PC-3 (cell line): Measurements from ENCODE around the gene RUVBL2.

Source experiments
- EZH2 ChIP-seq: fragments of 300-600 bp; sonication (generic); IDR thresholded peaks from one replicate; pipeline ENCODE4 v1.6.1; 2017; ENCODE audit warnings: antibody characterized with exemption, mild to moderate bottlenecking, low read length; ENCODE audit not compliant: unreplicated experiment
- EZH2phosphoT487 ChIP-seq: fragments of 300-600 bp; sonication (generic); IDR thresholded peaks from 2 replicates; pipeline ENCODE4 v1.6.1; 2018; ENCODE audit warnings: mild to moderate bottlenecking, antibody characterized with exemption, low read length, borderline replicate concordance
- TF ChIP-seq, protein P1 (sequence below): fragments of 300-600 bp; sonication (generic); conservative IDR thresholded peaks from 2 replicates; pipeline ENCODE4 v1.5.1; 2017; ENCODE audit warnings: antibody characterized with exemption, low read depth, mild to moderate bottlenecking, low read length

DNA sequence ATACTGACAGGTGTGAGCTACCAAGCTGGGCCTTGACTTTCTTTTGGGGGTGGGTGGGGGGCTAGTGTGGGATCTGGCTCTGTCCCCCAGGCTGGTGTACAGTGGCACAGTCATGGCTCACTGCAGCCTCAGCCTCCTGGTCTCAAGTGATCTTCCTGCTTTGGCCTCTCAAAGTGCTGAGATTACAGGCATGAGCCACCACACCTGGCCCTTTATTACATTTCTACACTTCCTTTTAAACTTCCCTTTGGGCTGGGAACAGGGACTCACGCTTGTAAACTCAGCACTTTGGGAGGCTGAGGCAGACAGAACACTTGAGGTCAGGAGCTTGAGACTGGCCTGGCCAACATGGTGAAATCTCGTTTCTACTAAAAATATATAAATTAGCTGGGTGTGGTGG lies 16.6 kb upstream of the RUVBL2 start:
- TF ChIP-seq, protein P1, sequence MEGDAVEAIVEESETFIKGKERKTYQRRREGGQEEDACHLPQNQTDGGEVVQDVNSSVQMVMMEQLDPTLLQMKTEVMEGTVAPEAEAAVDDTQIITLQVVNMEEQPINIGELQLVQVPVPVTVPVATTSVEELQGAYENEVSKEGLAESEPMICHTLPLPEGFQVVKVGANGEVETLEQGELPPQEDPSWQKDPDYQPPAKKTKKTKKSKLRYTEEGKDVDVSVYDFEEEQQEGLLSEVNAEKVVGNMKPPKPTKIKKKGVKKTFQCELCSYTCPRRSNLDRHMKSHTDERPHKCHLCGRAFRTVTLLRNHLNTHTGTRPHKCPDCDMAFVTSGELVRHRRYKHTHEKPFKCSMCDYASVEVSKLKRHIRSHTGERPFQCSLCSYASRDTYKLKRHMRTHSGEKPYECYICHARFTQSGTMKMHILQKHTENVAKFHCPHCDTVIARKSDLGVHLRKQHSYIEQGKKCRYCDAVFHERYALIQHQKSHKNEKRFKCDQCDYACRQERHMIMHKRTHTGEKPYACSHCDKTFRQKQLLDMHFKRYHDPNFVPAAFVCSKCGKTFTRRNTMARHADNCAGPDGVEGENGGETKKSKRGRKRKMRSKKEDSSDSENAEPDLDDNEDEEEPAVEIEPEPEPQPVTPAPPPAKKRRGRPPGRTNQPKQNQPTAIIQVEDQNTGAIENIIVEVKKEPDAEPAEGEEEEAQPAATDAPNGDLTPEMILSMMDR: no peak
- TF ChIP-seq EZH2phosphoT487 (no peak), EZH2 (no peak)
